NCI-H524 (cell line): ENCODE results near the gene CIAO2B.
"Not testable (repeated sequence)": the region's sequence is repeated elsewhere in the genome, so short reads cannot be mapped to it uniquely, and the experiment has no call there.

Source experiments
- DNase-seq, 2 experiments: peaks; one replicate each; lab custom pipeline; 2025; lab: John Stamatoyannopoulos, UW

CIAO2B gene

DNA sequence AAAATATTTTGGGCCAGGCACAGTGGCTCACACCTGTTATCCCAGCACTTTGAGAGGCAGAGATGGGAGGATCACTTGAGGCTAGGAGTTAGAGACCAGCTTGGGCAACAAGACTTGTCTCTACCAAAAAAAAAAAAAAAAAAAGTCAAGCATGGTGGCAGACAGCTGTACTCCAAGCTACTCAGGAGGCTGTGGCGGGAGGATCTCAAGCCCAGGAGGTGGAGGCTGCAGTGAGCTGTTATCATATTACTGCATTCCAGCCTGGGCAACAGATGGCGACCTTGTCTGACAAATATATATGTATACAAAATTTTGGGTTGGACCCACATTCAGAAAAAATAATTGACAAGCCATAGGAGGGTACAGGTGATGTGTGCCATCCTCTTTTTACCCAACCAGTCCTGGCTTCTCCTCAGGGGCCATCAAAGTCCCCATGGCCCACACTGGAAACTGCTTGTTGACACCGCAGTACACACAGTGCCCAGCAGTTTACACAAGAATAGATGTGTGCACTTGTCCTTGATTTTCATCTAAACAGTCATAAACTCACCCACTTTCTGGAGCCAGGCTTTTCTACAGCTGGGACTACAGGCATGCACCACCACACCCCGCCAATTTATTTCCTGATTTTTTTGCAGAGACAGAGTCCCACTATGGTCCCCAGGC is 2.8 kb upstream of the CIAO2B start:
- no peak for DNase-seq

DNA sequence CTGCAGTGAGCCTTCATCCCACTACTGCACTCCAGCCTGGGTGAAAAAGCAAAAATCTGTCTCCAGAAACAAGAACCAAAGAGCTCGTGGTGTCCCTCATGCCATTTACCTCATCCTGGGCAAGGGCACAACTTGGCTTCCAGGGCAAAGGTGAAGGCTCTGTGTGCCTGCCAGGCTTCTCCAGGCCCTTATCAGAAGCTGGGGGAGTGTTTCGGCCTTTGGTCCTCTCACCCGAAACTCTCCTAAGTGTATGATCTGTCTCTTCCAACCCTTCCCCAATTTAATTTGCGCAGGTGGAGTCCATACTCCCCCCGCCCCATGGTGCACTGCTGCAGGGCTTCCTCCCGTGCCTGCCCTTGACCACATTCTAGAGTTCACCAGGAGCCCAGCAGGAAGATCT is 2.3 kb upstream of the CIAO2B start:
- no peak for DNase-seq

DNA sequence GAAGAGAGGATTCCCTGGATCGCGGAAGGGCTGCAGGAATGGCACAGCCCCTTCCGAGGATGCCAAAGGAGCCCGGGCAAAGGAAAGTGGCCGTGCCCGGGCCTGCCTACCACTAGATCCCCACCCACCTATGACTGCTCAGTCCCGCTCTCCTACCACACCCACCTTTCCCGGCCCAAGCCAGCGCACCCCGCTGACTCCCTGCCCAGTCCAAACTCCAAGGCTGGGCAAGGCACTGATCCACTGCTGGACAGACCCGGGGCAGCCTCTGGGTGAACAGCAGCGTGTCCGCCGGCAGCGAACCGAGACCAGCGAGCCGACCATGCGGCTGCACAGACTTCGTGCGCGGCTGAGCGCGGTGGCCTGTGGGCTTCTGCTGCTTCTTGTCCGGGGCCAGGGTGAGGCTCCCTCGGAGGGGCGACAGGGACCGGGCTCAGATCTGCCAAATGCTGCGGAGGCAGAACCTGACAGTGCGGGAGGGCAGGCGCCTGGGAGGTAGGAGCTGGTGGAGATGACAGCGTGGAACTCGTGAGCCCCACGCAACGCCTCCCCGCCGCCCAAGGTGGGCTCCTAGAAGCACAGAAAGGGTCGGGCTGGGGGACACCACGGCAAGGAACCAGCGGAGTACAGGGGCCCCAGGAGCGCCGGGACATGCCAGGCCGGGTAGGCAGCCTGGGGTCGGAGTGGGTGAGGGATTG is 1.3 kb upstream of the CIAO2B start, which contains the start of gene CES2:
TSS of gene CES2 (plus strand) at position 203 of the 698 bp plus-strand sequence. CDS start at position 323, 120 bp downstream.
- DNase-seq: no peak

DNA sequence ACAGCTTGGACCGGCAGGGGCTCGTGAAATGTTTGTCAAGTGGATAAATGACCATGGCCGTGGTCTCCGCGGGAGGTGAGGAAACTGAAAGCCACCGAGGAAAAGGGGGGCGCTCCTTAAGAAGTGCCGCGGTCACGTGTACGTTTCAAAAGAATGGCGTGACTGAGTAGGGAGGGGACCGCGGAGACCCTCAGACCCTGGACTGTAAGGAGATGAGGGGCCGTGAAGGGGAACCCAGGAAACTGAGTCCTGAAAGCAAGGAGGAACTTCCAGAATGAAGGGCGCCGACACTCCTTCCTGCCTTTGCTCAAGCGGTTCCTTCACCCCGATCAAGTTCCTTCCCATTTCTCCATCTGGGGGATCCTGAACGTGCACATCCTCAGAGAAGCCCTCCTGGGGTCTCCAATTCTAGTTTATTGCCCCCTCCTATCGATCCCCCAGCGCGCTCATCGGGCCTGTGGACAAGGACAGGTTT is 674 bp upstream of the CIAO2B start:
- not testable (repeated sequence) for DNase-seq

DNA sequence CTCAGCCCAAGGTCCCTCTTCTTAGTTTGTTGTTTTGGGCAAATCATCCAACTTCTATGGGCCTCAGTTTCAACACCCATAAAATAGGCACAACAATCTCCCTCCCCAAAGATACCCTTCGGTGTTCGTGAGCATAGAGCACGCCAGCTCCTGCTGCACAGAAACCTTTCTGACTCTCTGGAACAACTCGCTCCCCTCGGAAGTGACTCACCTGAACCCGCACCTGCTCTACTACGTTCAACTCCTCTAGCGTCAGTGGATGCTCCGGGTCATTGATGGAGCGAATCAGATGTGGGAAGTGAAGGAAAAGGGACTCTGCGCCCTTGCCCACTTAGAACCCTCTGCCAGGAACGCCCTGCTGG is 445 bp downstream of the CIAO2B start:
- DNase-seq: no peak

DNA sequence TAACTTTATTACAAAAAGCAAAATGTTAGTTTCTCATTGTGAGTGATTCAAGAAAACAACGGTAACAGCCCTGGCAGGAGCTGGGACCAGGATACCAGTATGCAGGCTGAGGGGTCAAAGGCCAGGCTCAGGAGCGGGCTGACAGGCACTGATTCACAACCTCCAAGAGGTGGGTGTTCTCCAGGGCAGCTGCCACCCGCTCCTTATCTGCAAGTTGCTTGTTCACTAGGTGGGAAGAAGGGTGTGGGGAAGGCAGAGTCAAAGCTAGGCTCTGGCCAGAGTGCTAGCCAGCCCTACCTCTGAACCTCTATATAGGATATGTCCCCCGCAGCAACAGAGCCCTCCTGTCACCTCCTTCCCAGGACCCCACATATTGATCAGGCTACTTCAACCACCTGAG is 2.1 kb downstream of the CIAO2B start:
- DNase-seq: no peak

DNA sequence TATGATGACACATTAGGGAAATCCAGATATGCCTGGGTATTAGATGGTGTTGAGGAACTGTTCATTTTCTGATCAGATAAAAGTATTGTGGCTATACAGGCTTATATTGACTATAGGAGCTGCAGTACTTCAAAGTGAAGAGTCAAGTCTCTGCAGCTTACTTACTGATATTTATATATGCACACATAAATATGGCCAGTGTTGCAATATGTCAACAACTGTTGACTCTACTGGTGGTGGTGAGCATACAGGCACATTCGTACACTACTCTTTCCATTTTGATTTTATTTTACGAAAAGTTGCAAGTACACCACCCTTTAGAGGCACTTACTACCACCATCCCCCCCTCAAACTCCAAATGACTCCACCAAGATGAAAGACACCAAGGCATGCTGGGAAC is 2.5 kb downstream of the CIAO2B start:
- no peak for DNase-seq

DNA sequence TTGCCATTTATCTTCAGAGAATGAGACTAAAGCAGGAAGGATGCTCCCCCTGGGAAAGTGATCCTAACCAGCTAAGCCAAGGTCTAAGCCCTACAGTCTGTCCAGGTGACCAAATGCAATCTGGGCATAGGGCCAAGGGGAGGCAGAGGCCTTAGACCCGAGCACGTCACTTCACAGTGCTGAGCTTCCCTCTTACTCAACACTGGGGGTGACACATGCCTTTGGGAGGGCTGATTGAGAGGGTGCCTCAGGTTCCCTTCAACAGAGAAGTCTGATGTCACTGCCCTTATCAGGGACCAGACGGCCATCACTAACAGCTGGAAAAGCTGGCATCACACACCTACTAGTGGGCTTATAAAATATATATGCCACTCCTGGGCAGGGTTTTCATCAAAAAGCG is 4.0 kb downstream of the CIAO2B start:
- DNase-seq: no peak

DNA sequence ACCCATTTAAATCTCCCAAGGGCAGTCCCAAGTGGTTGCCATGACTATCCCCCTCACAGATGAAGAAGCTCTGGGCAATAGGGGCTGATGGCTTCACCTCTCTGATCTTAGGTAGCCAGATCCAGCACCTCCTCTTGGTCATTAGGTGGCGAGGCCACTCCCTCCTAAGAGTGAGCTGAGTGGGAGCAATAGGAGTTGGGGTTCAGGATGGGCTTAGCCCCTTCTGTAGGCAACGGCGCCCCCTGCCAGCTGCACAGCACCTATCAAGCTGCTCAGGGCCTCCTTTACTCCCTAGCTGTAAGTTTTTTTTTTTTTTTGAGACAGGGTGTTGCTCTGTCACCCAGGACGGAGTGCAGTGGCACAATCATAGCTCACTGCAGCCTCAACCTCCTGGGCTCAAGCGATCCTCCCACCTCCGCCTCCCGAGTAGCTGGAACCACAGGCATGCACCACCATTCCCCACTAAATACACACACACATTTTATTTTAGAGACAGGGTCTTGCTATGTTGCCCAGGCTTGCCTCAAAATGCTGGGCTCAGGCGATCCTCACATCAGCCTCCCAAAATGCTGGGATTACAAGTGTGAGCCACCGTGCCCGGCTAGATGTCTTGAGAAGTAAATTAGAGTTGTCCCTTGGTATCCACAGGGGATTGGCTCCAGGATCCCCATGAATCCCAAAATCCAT is 5.4 kb downstream of the CIAO2B start:
- peak in 1 of 2 experiments; percentile 32 for DNase-seq

DNA sequence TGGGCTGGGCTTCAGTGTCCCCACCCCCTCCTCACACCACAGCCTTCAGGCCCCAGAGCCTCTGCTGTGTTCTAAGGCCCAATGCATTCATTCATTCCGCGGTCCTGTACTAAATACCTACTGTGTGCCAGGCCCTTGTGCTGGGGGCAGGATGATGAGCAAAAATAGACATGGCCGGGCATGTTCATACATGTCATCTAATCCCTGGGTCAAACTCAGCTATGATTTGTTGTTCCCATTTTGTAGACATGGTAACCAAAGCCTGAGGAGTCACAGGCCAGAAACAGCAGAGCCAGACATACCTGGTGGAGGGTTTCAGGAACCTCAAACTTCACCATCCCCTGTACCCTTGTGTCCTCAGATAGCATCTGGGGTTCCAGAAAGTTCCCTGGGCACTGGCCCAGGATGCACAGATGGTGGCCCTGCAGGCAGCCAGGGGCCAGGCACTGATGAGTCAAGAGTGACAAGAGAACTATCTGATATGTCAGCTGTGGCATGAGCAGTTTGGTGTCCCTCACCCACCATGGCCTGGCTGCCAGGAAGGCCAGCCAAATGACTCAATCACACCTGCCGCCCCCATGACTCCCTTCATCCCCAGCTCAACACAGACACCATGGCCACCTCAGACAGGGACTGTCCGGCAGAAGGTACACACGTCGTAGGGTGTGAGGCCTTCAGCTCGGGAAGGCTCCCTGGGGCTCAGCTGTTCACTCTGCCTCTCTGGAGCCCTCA is 6.1 kb downstream of the CIAO2B start:
- peak in 1 of 2 experiments; percentile 18 for DNase-seq

DNA sequence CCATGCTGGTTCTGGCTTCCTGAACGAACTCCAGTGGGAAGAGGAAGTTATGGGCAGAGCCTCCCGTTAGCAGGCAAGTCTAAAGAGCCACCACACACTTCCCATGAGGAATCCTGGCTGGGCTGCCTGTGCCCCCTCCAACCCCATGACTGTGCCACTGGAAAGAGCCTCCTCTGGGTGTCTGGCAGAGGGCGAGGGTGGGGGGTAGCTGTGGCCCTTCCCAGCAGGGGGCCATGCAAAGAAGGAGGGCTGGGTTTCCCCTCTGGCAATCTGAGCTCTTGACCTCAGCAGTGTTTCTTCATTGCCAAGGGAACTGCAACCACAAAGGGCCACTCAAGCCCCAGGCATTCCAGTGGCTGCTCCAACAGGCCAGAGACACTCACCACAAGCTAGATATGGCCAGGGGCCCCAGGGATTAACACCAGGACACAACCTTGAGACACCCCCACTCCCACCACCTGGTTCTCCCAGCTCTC is 7.2 kb downstream of the CIAO2B start:
- no peak for DNase-seq

DNA sequence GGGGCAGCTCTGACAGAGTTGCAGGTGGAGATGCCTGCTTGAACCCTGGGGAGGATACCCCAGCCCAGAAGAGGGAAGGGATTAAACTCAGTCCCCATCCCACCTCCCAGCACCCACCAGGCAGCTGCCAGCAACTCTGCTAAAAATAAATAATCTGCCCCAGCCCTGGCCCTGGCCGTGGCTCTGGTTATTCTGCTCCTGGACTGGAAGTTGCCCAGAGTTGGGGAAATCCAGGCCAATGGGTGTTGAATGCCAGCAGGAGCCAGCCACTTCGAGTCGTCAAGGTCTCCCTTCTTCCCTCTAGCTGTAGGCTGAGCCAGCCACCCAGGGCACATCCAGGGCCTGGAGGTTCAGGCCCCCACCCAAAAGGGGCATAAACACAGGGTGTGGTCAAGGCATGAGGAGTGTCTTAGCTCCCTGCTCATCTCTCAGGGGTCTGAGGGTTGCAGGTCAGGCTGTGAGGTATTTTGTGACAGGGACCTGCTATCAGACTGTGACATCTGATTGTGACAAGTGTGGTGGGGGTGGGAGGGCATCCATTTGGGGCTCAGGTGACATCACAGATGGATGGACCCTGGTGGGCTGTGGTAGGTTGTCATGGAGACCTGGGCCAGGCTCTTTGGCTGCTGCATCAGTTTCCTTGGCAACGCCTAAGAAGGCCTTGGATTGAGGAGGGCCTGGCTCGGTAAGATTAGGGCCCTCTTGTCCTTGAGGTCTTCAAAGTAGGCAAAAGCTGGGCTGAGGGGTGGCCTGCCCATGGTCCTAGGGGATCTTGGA is 7.8 kb downstream of the CIAO2B start:
- DNase-seq: peak; percentile 47 to 51

DNA sequence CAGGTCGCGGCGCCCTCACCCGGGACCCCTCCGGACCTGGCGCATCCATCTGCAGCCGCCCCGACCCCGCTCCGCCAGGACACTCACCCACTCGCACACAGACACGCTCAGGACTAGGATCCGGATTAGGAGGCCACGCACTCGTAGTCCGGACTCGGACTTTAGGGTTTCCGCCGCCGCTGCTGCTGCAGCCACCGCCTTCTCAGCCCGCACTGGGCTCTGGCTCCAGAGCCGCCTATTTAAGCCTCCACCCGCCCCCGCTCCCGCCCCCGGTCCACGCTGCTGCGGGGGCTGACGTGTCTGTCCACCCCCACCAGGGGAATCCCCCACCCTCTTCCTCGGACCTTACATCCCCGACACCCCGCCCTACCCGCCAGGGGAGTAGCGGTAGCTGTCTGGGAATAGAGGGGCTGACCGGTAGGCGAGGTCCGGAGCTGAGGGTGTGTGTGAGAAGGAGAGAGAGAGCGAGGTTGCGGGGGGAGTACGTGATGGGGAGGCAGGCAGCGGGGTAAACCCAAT is 8.8 kb downstream of the CIAO2B start, which contains the start of gene RRAD:
TSS of gene RRAD (minus strand) at position 214 of the 519 bp plus-strand sequence. CDS start 356 bp downstream, outside the sequence.
- DNase-seq: no peak

DNA sequence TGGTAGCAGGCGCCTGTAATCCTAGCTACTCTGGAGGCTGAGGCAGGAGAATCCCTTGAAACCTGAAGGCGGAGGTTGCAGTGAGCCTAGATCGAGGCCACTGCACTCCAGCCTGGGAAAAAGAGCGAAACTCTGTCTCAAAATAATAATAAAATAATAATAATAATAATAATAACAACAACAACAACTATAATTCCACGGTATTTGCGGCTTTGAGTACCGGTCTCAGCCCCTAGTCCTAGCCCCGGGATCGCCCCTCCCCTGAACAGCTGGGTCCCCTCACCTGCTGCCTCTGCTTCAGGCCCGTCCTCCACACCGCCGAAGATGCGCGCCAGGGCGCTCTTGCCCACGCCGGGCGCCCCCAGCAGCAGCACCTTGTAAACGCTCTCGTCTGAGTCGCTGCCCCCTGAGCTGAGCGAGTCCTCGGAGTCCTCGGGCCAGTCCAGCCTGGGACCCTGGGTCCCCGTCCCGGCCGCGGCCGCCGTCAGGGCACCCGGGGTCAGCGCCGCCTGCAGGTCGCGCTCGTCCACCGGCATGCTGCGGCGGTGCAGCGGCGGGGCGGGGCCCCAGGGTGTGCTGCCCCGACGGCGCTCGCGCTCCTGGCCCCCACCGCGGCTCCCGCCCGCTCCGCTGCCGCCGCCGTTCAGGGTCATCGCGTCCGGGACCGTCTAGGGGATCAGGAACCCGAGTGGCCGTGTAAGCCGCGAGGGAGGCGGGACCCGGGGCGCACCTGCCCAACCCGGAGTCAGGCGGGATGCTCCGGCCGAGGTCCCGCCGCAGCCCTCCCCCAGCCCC is 9.5 kb downstream of the CIAO2B start:
- peak in 1 of 2 experiments; percentile 42 for DNase-seq

DNA sequence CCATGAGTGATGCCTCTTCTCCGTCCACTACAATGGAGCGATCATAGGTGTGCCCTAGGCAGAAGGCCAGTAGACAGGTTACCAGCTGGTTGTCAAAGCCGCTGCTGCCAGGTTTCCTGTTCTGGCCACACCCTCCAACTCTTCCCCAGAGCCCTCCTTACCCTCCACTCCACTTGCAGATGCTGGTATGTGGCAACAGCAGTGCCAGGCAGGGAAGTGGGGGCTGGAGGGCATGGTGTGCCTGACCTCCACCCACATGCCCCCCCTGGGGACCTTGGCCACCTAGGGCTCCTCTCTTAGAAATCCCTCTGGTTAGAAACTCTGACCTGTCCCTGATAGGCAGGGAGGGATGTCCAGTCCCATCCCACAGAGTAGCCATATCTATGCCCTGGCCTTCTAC is 10.3 kb downstream of the CIAO2B start:
- DNase-seq: peak in 1 of 2 experiments; percentile 35

DNA sequence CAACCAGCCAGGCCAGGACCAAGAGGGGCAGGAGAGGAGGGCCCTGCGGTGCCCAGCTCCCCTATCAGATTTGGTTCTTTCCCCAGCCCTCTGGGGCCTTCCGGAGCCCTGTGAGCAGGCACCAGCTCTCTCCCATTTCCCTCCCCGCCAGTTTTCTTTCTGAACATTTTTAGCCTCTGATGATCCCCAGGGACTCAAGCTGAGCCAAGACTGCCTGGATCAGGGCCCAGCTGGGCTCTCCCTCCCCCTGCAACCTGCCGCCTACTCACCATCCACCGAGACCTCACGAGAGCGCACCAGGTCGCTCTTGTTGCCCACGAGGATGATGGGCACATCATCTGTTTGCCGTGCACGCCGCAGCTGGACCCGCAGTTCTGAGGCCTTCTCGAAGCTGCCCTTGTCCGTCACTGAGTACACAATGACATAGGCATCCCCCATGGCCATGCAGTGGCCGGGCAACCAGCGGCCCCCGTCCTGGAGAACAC is 10.9 kb downstream of the CIAO2B start:
- peak; percentile 88 to 90 for DNase-seq

DNA sequence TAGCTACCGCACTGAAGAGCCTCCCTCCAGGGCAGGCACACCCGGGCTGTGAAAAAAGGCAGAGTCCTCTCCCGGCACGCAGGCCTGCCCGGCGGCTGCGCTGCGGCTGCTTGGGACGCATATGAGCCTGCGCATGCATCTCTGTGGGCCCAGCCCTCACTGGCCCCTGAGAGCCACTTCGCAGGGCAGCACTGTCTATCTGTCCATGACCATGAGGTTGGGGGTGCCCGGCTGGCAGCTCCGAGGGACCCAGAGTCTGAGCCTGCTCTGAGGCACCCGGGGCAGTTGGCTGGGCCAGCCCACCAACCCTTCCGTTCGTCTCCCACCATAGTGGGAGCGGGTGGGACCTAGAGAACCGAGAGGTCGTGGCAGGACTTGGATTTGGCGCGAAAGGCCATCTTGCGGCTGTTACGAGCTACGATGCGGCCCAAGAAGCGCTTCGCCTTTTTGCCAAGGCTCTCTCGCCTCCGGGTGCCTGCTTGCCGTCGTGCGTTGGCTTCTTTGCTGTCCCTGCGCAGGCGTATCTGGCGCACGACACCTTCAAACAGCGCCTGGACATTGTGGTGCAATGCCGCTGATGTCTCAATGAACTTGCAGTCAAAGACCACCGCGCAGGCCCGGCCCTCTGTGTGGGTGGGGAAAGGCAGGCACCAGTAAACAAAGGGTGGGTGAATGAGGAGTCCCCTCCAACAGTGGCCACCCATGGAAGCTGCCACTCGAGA is 12.3 kb downstream of the CIAO2B start:
- DNase-seq: no peak

DNA sequence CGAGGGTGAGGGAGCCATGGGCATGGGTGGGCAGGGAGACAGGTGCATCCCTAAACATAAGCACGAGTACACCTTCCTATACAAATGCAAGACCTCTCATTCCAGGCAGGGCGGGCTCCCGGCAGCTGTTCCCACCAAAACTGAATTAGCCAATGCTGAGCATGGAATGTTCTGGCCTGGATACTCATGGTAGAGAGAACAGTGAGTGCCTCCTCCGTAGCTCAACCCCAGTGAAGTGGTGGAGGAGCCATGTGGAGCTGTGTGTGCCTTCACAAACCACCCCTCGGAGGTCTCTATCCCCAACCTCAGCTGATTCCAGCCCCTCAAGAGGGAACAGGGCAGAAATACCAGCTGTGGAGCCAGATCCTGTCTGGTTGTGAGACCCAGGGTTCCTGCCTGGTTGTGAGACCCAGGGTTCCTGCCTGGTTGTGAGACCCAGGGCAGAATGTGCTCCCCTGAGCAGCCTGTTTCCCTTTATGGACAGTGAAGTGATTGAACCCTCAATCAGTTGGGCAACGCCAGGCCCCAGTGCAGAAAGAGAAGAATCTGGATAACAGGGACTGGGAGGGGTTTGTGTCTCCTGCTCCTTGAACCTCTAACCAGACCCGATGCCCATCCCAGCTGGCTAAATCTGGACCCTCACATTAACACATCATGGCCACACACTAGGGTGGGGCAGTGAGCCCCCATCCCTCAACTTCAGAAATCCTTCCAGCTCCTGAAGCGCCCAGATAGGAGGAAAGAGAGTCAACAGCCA is 13.1 kb downstream of the CIAO2B start:
- DNase-seq: no peak

DNA sequence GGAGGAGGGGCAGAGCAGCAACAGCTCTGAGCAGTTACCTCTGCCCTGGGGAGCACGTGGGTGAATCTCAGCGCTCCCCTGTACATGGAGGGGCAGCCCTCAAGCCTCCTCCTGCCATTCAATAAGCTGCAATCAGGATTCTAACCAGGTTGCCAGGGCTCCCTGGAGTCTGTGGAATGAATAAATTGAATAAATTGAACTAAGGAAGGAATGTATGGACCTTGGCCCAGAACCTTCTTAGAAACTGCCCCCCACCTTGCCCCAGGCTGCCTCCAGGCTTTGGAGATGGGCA is 14.0 kb downstream of the CIAO2B start:
- no peak for DNase-seq
